GM21576 (cell line): ENCODE results near the gene LAMC2.
"Not testable (repeated sequence)": the region's sequence is repeated elsewhere in the genome, so short reads cannot be mapped to it uniquely, and the experiment has no call there.

Experiments
- ATAC-seq: cut with Tn5 transposase; IDR thresholded peaks from one replicate; pipeline ENCODE4 v1.9.1; 2021; ENCODE audit warnings: mild to moderate bottlenecking, moderate library complexity; ENCODE audit not compliant: unreplicated experiment

The LAMC2 gene

GRCh38 chr1:183235503-183235902 is 49.4 kb downstream of the LAMC2 start:
- ATAC-seq: no peak

- ATAC-seq: no peak
Measured at GRCh38 chr1:183236158-183236725, 50.2 kb downstream of the LAMC2 start.

- no peak for ATAC-seq
Measured at GRCh38 chr1:183237046-183237445, 51.0 kb downstream of the LAMC2 start.

GRCh38 chr1:183238071-183238470 is 52.0 kb downstream of the LAMC2 start:
- no peak for ATAC-seq

- ATAC-seq: no peak
Measured at GRCh38 chr1:183239220-183239742, 53.2 kb downstream of the LAMC2 start.

GRCh38 chr1:183239793-183240525 is 53.9 kb downstream of the LAMC2 start:
- no peak for ATAC-seq

GRCh38 chr1:183240526-183240825 is 54.4 kb downstream of the LAMC2 start:
- no peak for ATAC-seq

DNA sequence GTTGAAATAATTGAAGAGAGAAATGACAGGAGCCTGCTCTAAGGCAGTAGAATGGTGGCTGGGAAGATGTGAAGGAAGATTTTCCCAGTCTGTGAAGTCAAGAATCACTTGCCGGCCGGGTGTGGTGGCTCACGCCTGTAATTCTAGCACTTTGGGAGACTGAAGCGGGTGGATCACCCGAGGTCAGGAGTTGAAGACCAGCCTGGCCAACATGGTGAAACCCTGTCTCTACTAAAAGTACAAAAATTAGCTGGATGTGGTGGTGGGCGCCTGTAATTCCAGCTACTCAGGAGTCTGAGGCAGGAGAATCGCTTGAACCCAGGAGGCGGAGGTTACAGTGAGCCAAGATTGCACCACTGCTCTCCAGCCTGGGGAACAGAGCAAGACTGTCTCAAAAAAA is 54.8 kb downstream of the LAMC2 start:
- not testable (repeated sequence) for ATAC-seq

DNA sequence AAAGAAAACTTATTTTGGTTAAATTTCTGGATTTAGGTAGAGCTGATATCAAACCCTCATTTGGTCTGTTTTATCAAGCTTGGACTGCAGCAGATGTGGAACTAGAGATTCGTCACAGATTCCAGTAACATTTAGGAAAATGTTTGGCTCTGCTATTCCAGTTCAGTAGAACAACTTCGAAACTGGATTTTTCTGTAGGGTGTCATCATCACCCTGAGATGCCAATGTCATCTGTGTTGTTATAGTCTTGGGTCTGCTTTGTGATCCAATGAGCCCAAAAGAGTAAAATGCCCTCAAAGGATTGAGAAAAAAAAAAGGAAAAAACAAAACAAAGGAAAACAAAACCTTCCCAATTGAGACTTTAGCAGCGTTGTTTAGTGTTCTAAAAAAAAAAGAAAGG is 55.4 kb downstream of the LAMC2 start:
- ATAC-seq: no peak

- ATAC-seq: no peak
Measured at GRCh38 chr1:183242556-183242955, 56.5 kb downstream of the LAMC2 start.

- ATAC-seq: no peak
Measured at GRCh38 chr1:183243161-183244050, 57.3 kb downstream of the LAMC2 start.

- no peak for ATAC-seq
Measured at GRCh38 chr1:183244466-183244865, 58.4 kb downstream of the LAMC2 start.

DNA sequence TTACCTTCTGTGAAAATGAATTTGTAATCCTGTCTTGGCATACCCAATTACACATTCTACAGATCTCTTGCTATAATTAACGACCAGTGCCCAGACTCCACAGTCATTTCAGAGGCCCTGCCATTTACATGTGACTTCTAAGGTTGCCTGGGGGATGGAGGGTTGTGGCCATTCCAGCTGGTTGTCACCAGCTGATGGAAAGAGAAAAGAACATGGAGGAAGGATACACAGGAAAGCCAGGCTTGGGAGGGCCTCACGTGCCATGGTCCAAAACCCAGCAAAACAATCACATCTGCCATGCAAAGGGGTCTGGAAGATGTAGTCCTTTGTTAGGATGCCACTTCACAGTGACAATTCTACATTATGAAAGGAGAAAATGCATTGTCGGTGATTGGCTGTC is 59.3 kb downstream of the LAMC2 start:
- ATAC-seq: no peak

DNA sequence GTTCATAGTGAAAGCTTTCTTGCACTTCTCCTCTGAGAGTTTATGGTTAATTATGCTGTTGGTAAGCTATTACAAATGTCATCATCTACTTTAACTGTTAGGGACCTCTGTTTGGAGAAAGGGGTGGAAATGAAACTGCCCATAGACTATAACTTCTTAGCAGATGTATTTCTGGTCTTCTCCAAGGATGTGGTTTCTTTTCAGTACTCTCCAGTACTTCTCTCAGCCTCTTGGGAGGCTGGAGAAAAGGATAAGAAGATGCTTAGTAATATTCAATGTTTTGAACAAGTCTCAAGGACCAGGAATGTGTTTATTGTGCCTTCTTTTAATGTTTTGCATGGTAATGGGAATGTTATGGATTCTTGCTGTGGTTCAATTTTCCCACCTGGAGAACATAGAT is 60.4 kb downstream of the LAMC2 start:
- ATAC-seq: no peak

DNA sequence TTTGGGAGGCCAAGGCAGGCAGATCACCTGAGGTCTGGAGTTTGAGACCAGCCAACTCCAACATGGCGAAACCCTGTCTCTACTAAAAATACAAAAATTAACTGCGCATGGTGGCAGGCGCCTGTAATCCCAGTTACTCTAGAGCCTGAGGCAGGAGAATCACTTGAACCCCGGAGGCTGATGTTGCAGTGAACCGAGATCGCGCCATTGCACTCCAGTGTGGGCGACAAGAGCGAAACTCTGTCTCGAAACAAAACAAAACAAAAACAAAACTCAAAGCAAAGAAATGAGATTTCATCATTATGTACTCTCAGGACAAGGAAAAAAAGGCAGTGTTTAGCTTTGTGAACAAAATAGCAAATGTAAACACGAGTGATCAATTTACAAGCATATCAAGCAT is 61.0 kb downstream of the LAMC2 start:
- no peak for ATAC-seq

GRCh38 chr1:183247484-183247883 is 61.4 kb downstream of the LAMC2 start:
- ATAC-seq: no peak

- no peak for ATAC-seq
Measured at GRCh38 chr1:183247931-183248330, 61.9 kb downstream of the LAMC2 start.

DNA sequence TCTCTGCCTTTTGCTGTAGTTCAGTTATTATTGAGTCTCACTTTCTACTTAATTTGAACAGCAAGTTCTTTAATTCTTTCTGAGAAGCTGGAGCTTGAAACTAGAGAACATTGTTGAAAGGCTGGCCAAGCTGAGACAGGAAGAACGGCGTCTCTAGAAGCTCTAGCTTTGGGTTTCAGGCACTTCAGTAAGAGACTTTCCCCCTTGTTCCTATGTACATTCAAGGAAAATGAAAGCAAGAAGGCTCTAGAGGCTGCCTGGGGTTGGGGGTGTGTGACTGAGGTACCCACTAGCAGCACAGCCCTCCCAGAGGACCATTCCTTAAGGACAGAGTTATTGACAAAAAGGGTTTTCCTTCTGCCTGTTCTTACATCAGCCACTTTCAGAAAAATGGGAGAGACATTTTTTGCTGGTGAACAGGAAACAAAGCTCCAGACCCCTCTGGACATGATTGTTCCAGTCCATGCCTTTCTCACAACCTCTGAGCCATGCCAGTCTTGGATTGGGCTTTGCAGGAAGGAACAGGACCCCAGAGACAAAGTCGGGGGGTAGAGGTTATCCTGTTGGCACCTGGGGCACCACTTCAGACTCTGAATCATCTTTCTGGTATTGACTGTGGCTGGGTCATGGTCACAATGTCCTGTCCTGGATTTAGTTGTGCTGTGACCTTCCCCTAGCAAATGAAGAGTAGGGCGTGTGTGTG is 63.1 kb downstream of the LAMC2 start:
- ATAC-seq: no peak

DNA sequence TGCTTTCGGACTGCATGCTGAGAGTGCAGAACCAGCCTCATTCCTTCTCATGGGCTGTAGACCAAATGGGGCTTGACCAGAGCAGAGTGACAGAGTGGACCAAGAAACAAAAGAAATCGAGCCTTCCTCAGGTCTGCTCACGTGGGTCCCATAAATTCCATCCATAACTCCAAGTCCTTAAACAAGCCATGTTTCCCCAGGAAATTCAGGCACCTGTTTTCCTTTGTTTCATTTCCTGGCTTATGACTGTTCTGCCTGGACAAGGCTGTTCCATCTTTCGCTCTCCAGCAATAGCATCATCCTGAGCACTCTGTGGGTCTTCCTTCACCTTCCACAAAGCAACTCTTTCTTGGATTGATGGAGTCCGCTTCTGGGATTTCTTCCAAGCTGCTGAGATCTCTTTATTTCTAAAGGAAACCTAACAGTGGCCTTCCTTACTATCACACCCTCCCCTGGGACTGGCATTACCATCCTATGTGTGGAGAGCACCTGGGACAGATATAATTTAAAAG is 63.9 kb downstream of the LAMC2 start:
- ATAC-seq: no peak

GRCh38 chr1:183251101-183251958 is 65.3 kb downstream of the LAMC2 start:
- no peak for ATAC-seq
